GM21723 (cell line): ENCODE results near the gene HAND1.

Experiments used
- ATAC-seq: cut with Tn5 transposase; IDR thresholded peaks from one replicate; pipeline ENCODE4 v1.9.1; 2021; ENCODE audit warnings: mild to moderate bottlenecking, moderate library complexity; ENCODE audit not compliant: unreplicated experiment

Gene HAND1

GRCh38 chr5:154506049-154506715 is 28.2 kb upstream of the HAND1 start:
- ATAC-seq, result no peak

GRCh38 chr5:154505567-154505966 is 27.5 kb upstream of the HAND1 start:
- ATAC-seq, result no peak

- no peak for ATAC-seq
Measured at GRCh38 chr5:154503698-154504039, 25.6 kb upstream of the HAND1 start.

DNA sequence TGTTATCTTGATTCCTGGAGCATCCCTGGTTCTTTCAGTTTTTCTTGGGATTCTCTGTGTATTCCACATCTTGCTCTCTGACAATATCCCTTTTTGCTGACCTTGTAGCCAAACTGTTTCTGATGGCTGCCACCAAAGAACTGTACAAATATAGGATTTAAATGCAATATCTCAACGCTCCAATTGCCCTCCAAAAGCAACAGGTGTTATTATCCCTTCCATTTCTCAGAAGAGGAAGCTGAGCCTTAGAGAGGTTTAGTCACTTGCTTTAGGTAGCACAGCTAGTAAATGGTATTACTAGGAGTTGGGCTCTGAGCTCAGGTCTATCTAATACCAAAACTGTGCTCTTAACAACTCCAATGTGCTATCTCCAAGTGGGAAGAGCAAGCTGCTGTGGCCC is 24.2 kb upstream of the HAND1 start:
- ATAC-seq, result no peak

DNA sequence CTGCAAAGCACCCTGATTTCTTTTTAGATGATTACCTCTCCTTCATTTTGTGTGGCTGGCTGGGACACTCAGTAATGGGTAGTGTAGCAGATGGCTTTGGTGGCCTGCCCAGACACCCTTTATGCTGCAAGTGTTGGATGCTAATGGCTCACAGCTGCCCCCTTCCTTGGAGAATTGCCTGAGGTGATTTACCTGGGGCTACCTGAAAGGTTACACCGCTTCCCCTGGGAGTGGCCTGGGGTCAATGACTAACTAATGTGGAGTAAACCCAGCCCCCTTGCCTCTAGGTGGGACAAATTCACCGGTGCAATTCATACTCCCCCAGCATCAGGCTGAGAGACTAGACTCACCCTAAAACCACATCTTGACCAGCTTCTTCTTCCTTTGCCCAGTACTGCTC is 23.5 kb upstream of the HAND1 start:
- ATAC-seq, result no peak

- ATAC-seq, result no peak
Measured at GRCh38 chr5:154498994-154499393, 21.0 kb upstream of the HAND1 start.

DNA sequence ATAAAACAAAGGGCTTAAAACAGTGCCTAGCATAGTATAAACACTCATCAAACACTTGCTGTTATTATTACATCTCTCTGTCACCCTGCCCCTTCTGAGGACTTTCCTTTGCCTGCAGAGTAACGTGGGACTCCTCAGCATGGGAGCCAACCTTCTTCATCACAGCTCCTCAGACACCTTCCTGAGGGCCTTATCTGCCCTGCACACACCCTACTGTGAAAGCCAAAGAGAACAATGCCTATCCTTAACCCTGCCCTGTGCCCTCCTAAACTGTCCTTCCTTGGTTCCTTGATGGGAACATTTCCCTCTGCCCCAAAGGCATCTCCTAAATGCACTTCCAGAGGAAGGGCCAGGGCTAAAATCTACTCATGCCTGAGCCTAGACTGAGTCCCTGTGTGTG is 20.6 kb upstream of the HAND1 start:
- ATAC-seq, result no peak

DNA sequence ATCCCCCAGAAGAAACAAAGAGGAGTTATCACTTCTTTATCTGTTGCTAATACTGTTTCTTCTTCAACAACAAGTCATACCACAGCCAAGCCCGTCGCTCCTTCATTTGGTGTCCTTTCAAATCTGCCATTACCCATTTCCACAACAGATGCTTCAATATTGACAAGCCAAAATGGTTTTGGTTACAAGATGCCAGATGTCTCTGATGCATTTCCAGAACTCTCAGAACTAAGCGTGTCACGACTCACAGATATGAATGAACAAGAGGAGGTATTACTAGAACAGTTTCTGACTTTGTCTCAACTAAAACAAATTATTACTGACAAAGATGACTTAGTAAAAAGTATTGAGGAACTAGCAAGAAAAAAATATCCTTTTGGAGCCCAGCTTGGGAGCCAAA is 16.0 kb upstream of the HAND1 start:
- no peak for ATAC-seq

DNA sequence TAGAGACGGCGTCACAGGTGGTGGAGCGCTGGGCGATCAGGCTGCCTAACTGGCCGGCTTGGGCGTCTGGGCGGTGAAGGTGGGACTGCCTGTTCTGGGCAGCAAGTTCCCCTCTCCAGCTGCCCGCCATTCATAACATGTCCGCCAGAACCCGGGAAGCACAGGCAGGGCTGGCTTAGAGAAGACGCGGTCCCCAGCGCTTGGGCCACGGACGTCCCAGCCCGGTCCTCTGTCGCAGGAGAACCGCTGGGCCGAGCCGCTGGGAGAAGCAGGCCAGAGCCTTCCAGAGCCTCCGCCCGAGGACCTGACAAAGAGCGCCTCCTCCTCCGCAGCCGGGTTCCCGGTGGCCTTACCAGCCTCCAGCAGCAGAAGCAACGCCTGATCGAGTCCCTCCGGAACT is 15.2 kb upstream of the HAND1 start:
- ATAC-seq, result no peak

DNA sequence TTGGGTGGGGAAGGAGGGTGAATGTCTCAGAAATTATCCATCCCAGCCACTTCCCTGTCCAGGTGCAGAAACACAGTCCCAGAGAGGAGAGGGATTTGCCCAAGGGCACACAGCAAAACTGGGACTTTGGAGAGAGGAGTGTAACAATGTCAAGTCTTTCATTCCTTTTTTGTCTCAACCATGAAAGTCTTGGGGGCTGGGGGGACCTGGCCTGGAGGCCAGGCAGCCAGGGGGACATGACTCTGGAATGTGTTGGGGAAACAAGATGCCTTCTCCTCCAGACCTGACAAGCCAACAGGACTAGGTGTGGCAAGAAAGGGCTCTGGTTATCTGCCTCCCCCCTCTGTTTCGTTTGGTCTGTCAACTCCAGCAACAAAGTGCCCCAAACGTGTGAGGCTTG is 13.9 kb upstream of the HAND1 start:
- ATAC-seq, result no peak

GRCh38 chr5:154487541-154487940 is 9.5 kb upstream of the HAND1 start:
- ATAC-seq, result peak; percentile 99

- no peak for ATAC-seq
Measured at GRCh38 chr5:154486427-154486866, 8.4 kb upstream of the HAND1 start.

- ATAC-seq, result no peak
Measured at GRCh38 chr5:154485850-154486426, 7.9 kb upstream of the HAND1 start.

DNA sequence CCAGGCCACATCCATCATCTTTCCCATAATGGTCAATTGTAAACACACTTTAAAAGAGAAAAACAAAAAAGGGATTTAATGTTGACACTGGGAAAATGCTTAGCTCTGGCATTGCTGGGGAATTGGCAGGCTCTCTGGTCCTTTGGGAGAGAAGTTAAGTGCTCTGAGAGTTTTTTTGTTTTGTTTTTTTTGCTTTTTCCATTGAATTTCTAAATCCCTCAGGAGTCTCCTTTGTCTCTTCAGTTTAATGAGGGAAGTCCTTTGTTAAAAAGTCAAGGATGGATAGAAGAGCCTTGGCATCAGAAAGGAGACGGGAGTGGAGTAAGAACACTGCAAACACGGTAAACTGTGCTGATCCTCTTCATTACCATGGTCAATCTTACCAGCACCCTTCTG is 7.1 kb upstream of the HAND1 start:
- no peak for ATAC-seq

DNA sequence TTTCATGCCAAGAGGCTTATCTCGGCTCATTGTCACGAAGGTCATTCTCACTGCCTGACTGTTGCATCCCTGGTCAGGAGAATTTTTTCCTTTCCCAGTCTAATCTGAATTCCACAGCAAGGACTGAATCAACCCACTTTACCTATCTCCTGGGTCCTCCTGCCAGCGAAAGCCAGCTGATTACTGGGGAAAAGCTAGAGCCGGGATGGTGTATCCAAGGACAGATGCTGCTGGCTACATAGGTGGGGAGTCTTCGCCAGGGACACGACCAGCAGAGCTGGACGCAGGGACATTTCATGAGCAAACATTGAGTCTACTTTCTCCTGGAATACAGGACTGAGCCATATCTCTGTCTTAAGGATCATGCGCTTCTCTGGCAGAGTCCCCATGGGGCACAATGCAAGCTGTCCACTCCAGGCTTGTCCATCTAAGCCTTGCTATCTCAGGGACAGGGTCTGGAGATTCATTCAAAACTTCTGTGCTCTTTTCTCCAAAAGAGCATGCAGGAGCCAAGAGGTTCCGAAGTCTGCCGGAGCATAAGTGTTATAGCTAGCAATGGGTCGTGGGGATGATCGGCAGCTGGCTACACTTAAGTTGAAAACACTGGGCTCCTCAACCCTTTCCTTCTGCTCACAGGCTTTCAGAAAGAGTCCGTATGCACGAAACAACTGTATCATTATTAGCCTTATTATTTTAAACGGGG is 6.5 kb upstream of the HAND1 start:
- no peak for ATAC-seq

GRCh38 chr5:154483654-154484392 is 5.8 kb upstream of the HAND1 start:
- no peak for ATAC-seq

GRCh38 chr5:154482528-154483449 is 4.8 kb upstream of the HAND1 start:
- no peak for ATAC-seq

GRCh38 chr5:154481584-154482381 is 3.8 kb upstream of the HAND1 start:
- ATAC-seq, result no peak

- no peak for ATAC-seq
Measured at GRCh38 chr5:154480847-154481246, 2.8 kb upstream of the HAND1 start.
